GM21528 (cell line): ENCODE measurements around the gene NPAS3.

Experiments
- ATAC-seq: cut with Tn5 transposase; IDR thresholded peaks from one replicate; pipeline ENCODE4 v1.9.1; 2021; ENCODE audit warnings: mild to moderate bottlenecking, moderate library complexity; ENCODE audit not compliant: unreplicated experiment, low FRiP score

Gene NPAS3

DNA sequence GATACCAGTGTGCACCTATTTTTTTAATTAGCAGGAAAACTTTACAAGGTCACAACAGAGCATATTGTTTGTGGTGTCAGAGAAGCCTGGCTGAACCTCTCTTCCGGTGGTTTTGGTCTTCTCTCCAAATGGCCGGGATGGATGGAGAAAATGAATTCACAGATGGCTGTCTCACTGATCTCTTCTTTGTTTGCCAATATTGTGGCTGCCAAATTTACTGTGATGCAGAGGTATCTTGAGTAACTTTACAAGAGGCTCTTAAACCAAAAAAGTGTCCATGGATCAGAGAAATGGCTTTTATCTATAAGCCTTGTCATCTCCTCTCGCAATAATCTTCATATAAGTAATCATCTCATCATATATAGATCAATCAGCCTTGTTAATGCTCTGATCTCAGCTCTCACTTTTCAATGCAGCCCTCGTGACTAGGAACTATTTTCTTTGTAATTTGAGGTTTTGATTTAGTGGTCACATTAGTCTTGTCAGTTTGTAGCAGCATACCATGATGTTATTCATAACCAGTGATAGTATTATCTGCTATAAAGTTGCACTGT is 704.1 kb downstream of the NPAS3 start:
- no peak for ATAC-seq

- no peak for ATAC-seq
Measured at GRCh38 chr14:33643426-33644181, 704.9 kb downstream of the NPAS3 start.

GRCh38 chr14:33646692-33647260 is 708.1 kb downstream of the NPAS3 start:
- no peak for ATAC-seq

DNA sequence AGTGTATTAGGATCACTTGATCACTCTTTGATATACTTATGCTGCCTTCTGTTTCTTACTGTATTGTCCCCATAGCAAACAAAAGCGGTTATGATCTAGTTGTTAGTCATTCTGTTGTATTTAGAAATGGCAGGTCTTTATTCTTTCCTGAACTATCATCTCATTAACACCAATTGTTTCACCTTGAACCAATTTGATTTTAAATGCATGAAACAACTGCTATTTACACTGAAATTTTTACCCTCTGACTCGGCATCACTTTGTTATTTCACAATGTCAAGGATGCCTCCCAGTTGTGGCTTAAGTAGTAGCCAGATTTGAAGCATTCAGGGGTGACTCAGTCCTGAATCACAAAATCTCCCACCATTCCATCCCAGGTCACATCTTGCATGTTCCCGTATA is 708.7 kb downstream of the NPAS3 start:
- no peak for ATAC-seq

DNA sequence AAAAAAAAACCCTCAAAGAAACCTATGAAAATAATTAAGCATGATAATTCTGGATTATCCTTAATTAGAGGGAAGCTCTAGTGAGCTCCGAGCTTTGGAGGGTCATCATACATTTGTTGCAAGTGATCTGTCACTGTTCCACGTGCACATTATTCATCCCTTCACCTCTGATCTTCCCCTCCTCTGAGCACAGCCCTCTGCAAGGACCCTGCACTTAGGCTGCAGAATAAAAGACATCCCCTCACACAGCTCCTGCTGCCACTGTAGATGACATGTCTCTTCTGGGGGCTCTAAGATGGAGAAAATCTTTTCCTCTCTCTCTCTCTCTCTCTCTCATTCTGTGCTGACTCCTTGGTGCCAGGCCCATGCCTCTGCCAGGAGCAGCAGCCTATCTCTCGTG is 711.8 kb downstream of the NPAS3 start:
- no peak for ATAC-seq

- no peak for ATAC-seq
Measured at GRCh38 chr14:33652566-33653307, 714.1 kb downstream of the NPAS3 start.

GRCh38 chr14:33653308-33653695 is 714.6 kb downstream of the NPAS3 start:
- ATAC-seq: no peak

DNA sequence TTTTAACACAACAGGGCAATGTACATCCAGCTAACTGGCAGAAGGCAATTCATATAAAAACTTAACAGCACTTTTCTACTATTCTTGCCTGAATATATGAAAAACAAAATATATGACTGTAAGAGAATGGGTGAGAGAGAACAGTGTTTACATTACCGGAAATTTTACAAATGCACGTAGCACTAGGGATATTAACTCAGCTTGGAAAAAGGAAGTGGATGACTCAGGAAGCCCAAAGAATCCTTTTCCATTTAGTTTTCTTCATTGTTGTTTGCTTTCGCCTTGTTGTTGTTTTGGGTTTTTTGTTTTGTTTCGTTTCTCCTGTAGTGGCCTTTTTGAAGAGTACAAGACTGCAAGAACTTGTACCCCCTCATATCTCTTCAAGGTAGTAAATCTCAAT is 716.7 kb downstream of the NPAS3 start:
- no peak for ATAC-seq

DNA sequence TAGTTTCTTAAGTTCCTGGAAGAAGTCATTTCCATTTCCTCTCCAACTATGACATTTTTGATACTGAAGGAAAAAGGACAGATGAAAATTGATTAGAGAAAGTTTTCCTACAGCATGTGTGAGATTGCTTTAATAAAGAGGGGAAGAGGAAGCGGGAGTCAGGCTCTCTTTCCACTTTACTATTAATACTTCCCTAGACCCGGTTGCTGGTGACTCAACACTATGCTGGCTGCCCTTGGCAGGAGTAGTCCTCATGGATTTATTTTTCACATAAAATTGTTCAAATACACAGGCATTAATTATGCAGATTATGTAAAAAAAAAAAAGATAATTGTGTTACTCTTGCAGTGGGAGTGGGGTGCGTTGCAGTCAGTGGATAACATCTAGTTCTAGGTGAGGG is 718.8 kb downstream of the NPAS3 start:
- ATAC-seq: no peak

DNA sequence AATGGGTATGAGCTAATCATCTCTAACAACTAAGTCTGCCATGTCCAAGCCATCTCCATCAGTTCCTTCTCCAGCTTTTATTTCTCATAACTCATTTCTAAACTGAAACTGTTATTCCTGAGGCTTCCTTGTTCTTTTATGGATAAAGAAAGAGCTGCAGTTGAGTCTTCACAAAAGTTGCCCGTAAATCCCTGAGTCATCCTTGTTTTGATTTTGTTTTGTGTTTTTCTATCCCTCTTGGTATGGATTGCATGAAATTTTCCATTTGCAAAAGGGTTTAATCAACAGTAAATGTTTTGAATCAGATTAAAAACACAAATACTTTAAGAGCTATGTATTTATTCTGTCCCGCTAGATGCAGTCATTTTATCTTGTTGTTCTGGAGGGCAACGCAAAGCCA is 721.6 kb downstream of the NPAS3 start:
- ATAC-seq: no peak

GRCh38 chr14:33661101-33661500 is 722.4 kb downstream of the NPAS3 start:
- ATAC-seq: no peak

DNA sequence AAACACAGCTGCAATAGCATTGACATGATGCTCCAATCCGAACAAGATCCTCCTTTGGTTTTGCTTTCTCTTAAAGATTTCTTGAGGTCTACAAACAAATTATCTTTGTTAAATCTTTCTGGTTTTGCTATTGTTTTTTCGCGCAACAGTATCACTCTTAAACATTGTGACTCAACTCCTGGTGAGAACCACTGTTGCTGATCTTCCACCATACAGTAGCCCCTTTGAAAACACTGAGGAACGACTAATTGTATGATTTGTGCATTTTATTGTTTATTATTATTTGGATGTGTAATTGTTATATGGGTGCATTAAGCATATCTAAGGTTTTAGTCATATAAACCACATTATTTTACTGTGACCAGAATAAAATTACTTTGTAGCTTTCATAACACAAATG is 729.4 kb downstream of the NPAS3 start:
- ATAC-seq: no peak

GRCh38 chr14:33669111-33669510 is 730.4 kb downstream of the NPAS3 start:
- no peak for ATAC-seq

DNA sequence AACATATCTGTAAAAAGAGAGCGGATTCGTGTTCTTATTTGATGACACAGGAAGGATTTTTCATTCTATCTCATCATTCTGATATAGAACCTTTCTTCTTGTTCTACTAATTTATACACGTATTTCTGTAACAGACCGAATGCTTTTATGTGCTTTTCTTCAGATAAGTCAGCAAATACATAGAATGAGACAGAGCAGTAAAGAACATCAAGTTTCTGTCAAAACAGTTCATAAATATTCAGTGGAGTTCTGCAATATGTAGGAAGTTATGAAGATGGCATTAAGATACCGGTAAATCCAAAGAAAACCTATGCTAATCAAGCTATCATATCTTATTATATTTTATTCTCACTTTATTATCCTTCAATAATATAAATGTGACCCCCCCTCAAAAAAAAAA is 731.6 kb downstream of the NPAS3 start:
- no peak for ATAC-seq

- no peak for ATAC-seq
Measured at GRCh38 chr14:33671556-33671955, 732.9 kb downstream of the NPAS3 start.

- ATAC-seq: no peak
Measured at GRCh38 chr14:33674927-33675326, 736.2 kb downstream of the NPAS3 start.

GRCh38 chr14:33675415-33676130 is 736.9 kb downstream of the NPAS3 start:
- no peak for ATAC-seq

DNA sequence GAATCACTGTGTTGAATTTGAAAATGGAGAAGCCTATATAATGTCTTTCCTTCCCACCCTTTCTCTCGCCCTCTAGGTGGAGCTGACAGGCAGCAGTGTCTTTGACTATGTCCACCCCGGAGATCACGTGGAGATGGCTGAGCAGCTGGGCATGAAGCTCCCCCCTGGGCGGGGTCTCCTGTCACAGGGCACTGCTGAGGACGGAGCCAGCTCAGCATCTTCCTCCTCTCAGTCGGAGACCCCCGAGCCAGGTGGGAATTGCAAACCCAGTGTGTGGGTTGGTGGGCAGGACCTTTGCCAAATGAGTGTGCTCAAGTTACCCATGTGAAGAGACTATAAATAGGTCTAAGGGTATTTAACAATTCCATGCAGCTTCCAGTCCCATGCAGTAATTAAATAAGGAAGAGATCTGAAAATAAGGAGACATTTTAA is 737.5 kb downstream of the NPAS3 start:
- no peak for ATAC-seq

GRCh38 chr14:33676891-33677290 is 738.2 kb downstream of the NPAS3 start:
- ATAC-seq: no peak

- ATAC-seq: no peak
Measured at GRCh38 chr14:33678005-33678404, 739.3 kb downstream of the NPAS3 start.

DNA sequence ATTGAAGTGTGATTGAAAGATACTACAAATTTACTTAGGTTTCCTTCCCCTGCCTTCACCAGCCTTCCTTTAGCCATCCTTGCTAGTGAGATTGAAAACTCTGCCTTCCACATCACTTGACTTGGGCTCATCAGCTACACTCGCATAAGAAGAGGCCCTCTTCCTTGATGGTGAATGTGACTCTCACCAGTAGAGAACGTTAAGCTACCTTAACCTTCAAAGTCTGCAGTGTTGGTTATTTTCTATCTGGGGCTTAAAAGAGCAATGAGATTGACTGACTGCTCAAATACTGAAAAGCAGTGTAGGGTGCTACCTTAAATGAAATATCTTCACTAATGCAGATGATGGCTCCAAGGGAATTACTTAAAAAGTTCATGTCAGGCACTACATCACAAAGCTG is 740.3 kb downstream of the NPAS3 start:
- ATAC-seq: no peak
